Thoracic aorta (tissue), 2 donors: ENCODE results near the gene CT55. TPM values are rescaled to one million over a fixed set of nuclear protein-coding genes. Genes with fewer than 3 reads are reported as not detected.
"Not testable (repeated sequence)": the region's sequence is repeated elsewhere in the genome, so short reads cannot be mapped to it uniquely, and the experiment has no call there.

Experiments
- ATAC-seq: fragments of 150-250 bp; one replicate; pipeline ENCODE4 v1.8.0; 2017; ENCODE audit warnings: low read depth; ENCODE audit not compliant: insufficient number of reproducible peaks, low FRiP score
- DNase-seq: peaks from one replicate; pipeline ENCODE4 v3.0.0-alpha.2; 2020; ENCODE audit warnings: low spot score
- H3K27ac ChIP-seq, 2 donors: fragments of 200-600 bp; sonication (generic); 1 replicate in 1 of 2; 2 replicates in 1 of 2; pipeline ENCODE4 v1.5.1; 2016; ENCODE audit warnings: mild to moderate bottlenecking in 2 of 2, moderate library complexity in 2 of 2
- H3K27me3 ChIP-seq: fragments of 200-600 bp; sonication (generic); replicated peaks from 2 replicates; pipeline ENCODE4 v1.6.0; 2016; ENCODE audit warnings: mild to moderate bottlenecking; ENCODE audit not compliant: insufficient read depth
- H3K36me3 ChIP-seq: fragments of 200-600 bp; sonication (generic); one replicate; pipeline ENCODE4 v1.5.1; 2016
- H3K4me1 ChIP-seq, 2 donors: fragments of 200-600 bp; sonication (generic); 1 replicate in 1 of 2; 2 replicates in 1 of 2; pipeline versions ENCODE4 v1.5.1 to v1.6.0; 2016; ENCODE audit warnings: low read depth in 2 of 2, mild to moderate bottlenecking in 1 of 2; ENCODE audit not compliant: control insufficient read depth in 1 of 2
- H3K4me3 ChIP-seq: fragments of 200-600 bp; sonication (generic); 2 replicates; pipeline ENCODE4 v1.5.1; 2016; ENCODE audit warnings: mild to moderate bottlenecking
- H3K9me3 ChIP-seq: fragments of 200-600 bp; sonication (generic); 2 replicates; pipeline ENCODE4 v1.5.1; 2016
- total RNA-seq, 2 donors: library from RNA; depleted of rRNA; stranded (reverse); fragments of >200 nt; gene quantifications; one replicate each; pipeline versions ENCODE4 v1.1.0 to v1.2.3, GENCODE V29; 2016
- TF ChIP-seq, protein P1 (sequence below): fragments of 200-600 bp; sonication (generic); IDR thresholded peaks from one replicate; pipeline ENCODE4 v1.5.1; 2019; ENCODE audit warnings: antibody characterized with exemption

Gene CT55, protein sequence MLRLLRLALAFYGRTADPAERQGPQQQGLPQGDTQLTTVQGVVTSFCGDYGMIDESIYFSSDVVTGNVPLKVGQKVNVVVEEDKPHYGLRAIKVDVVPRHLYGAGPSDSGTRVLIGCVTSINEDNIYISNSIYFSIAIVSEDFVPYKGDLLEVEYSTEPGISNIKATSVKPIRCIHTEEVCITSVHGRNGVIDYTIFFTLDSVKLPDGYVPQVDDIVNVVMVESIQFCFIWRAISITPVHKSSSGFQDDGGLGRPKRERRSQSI
- not detected for total RNA-seq

DNA sequence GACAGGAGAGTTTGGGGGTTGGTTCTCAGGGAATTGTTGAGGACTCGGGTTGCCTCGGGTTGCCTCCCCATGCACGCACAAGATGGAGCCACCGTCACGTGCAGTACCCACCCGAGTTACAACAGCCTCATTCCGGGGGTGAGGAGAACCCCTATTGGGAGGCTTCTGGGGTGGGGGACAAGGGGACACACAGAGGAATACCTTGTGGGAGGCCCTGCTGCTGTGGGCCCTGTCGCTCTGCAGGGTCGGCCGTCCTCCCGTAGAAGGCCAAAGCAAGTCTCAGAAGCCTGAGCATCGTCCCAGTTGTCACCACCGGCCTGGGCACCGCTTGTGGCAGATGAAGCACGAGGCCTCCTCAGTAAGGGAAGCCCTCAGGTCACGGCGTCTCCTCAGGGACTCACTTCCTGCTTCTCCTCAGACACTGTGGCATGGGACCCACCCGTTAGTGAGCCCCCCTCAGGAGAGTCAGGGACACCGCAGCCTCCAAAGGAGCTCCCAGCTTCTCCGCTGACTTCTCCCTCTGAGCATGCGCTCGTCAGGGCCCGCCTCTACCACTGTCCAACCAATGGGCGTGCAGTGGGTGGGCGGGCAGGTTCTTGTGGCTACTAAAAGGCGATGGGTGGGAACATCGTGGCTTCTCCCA is at the start of gene CT55:
Gene CT55 (minus strand): TSS at position 522 of the 643 bp plus-strand sequence. CDS start 227 bp downstream, at position 295.
- Histone ChIP-seq H3K27ac (no peak within 1 kb of the TSS), H3K4me3 (no peak within 1 kb of the TSS), H3K4me1 (no peaks in the 10 kb centered on the region), H3K9me3 (no peaks in the 10 kb centered on the region), H3K27me3 (no peaks in the 10 kb centered on the region), H3K36me3 (no peaks in the 10 kb centered on the region)
- ATAC-seq (no peak), DNase-seq (no peak)
- TF ChIP-seq, protein P1, sequence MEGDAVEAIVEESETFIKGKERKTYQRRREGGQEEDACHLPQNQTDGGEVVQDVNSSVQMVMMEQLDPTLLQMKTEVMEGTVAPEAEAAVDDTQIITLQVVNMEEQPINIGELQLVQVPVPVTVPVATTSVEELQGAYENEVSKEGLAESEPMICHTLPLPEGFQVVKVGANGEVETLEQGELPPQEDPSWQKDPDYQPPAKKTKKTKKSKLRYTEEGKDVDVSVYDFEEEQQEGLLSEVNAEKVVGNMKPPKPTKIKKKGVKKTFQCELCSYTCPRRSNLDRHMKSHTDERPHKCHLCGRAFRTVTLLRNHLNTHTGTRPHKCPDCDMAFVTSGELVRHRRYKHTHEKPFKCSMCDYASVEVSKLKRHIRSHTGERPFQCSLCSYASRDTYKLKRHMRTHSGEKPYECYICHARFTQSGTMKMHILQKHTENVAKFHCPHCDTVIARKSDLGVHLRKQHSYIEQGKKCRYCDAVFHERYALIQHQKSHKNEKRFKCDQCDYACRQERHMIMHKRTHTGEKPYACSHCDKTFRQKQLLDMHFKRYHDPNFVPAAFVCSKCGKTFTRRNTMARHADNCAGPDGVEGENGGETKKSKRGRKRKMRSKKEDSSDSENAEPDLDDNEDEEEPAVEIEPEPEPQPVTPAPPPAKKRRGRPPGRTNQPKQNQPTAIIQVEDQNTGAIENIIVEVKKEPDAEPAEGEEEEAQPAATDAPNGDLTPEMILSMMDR = no peak

GRCh38 chrX:135213200-135213844 is 42.1 kb upstream of the CT55 start:
- no peak overlapping the region for H3K27ac ChIP-seq
- no peaks in the 10 kb centered on the region for H3K27me3 ChIP-seq
- no peak for ATAC-seq
- no peaks in the 10 kb centered on the region for H3K9me3 ChIP-seq
- H3K36me3 ChIP-seq = no peaks in the 10 kb centered on the region
- TF ChIP-seq, protein P1 = no peak
- no peaks in the 10 kb centered on the region for H3K4me1 ChIP-seq
- no peak for DNase-seq
- no peak overlapping the region for H3K4me3 ChIP-seq

GRCh38 chrX:135206427-135206826 is 35.2 kb upstream of the CT55 start:
- H3K27ac ChIP-seq, H3K4me3 ChIP-seq, H3K9me3 ChIP-seq, ATAC-seq, H3K4me1 ChIP-seq, H3K36me3 ChIP-seq, DNase-seq, H3K27me3 ChIP-seq: not testable (repeated sequence)

DNA sequence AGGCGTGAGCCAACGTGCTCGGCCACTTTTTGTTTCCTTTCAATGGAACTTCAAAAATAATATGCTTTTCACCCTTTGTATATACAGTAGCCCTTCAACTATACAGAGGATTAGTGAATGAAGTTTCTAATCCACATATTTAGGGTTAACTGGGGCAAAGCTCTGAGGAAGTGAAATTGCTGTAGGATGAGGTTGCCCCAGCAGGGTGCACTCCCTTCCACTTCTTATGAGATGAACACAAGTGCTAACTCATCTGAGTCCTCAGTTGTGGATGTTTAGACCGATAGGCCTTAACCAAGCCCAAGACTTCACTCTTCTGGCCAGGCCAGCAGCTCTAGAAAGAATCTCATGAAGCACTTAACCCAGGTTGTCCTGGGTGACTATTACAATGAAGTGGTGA is 29.1 kb upstream of the CT55 start:
- Histone ChIP-seq H3K4me3 (no peak overlapping the region), H3K27me3 (no peaks in the 10 kb centered on the region), H3K36me3 (no peaks in the 10 kb centered on the region), H3K9me3 (no peaks in the 10 kb centered on the region), H3K27ac (no peak overlapping the region), H3K4me1 (no peaks in the 10 kb centered on the region)
- DNase-seq (no peak), ATAC-seq (no peak)
- TF ChIP-seq, protein P1 = no peak

GRCh38 chrX:135194684-135195083 is 23.5 kb upstream of the CT55 start:
- H3K36me3 ChIP-seq = no peaks in the 10 kb centered on the region
- no peaks in the 10 kb centered on the region for H3K4me1 ChIP-seq
- no peak overlapping the region for H3K27ac ChIP-seq
- no peaks in the 10 kb centered on the region for H3K9me3 ChIP-seq
- ATAC-seq (no peak), DNase-seq (no peak)
- TF ChIP-seq, protein P1 = no peak
- no peak overlapping the region for H3K4me3 ChIP-seq
- no peaks in the 10 kb centered on the region for H3K27me3 ChIP-seq
